HFFc6 (cell line): ENCODE data around the gene FPR1. TPM values are rescaled to one million over a fixed set of nuclear protein-coding genes. Genes with fewer than 3 reads are reported as not detected.
"Not testable (repeated sequence)": the region's sequence is repeated elsewhere in the genome, so short reads cannot be mapped to it uniquely, and the experiment has no call there.

Experiments used
- DNase-seq: peaks from one replicate; pipeline ENCODE4 v3.0.0-alpha.2; 2018
- H3K27ac Mint-ChIP-seq: 2 replicates; pipeline ENCODE4 v1.8.0; 2020; ENCODE audit warnings: mild to moderate bottlenecking, mixed read lengths
- H3K27me3 Mint-ChIP-seq: 2 replicates; pipeline ENCODE4 v1.8.0; 2021; ENCODE audit warnings: mild to moderate bottlenecking, moderate library complexity, mixed read lengths; ENCODE audit not compliant: insufficient read depth
- H3K36me3 Mint-ChIP-seq: 2 replicates; pipeline ENCODE4 v1.8.0; 2021; ENCODE audit warnings: low read depth, mixed read lengths
- H3K4me1 Mint-ChIP-seq: 2 replicates; pipeline ENCODE4 v1.8.0; 2020; ENCODE audit warnings: low read depth, mixed read lengths
- H3K4me3 Mint-ChIP-seq: 2 replicates; pipeline ENCODE4 v1.8.0; 2020; ENCODE audit warnings: mild to moderate bottlenecking, moderate library complexity, mixed read lengths
- H3K9me3 Mint-ChIP-seq: 2 replicates; pipeline ENCODE4 v1.8.0; 2020; ENCODE audit warnings: mild to moderate bottlenecking, mixed read lengths
- total RNA-seq, 6 experiments: library from RNA; stranded (reverse); fragmentation: NEBNext Ultra II Directional; extraction: Animal tissue kit (Norgen Biotek cat#: 25700); gene quantifications; 2 replicates in 1 of 6; 3 replicates in 5 of 6; pipeline ENCODE4 v1.2.3, GENCODE V29; 2021
- TF ChIP-seq, protein P1 (sequence below): fragments of 200-600 bp; sonication (generic); IDR thresholded peaks from 2 replicates; pipeline ENCODE4 v1.5.0; 2021; ENCODE audit warnings: antibody characterized with exemption, mild to moderate bottlenecking

The FPR1 gene
- total RNA-seq, 6 experiments from 2014 or later = 0.26 to 0.53 (median 0.34) TPM; not detected in 1

DNA sequence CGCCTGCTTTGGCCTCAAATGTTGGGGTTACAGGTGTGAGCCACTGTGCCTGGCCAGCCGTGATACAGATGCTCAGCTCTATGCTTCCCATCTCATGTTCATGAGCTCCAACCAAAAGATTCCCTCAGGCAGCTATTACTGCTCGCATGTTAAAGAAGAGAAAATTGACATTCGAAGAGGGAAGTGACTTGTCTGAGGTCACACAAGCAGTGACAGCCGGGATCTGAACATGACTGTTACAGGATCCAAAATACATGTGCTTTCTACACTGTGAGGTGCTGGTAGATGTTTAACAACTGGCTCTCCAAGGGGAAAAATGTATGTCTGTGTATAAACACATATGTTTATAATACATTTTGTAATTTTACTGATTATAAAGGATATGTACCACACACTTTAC, 11.3 kb downstream of the FPR1 start:
- TF ChIP-seq, protein P1, sequence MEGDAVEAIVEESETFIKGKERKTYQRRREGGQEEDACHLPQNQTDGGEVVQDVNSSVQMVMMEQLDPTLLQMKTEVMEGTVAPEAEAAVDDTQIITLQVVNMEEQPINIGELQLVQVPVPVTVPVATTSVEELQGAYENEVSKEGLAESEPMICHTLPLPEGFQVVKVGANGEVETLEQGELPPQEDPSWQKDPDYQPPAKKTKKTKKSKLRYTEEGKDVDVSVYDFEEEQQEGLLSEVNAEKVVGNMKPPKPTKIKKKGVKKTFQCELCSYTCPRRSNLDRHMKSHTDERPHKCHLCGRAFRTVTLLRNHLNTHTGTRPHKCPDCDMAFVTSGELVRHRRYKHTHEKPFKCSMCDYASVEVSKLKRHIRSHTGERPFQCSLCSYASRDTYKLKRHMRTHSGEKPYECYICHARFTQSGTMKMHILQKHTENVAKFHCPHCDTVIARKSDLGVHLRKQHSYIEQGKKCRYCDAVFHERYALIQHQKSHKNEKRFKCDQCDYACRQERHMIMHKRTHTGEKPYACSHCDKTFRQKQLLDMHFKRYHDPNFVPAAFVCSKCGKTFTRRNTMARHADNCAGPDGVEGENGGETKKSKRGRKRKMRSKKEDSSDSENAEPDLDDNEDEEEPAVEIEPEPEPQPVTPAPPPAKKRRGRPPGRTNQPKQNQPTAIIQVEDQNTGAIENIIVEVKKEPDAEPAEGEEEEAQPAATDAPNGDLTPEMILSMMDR = no peak
- no peak for DNase-seq
- Mint-ChIP-seq H3K36me3 (no peaks in the 10 kb centered on the region), H3K27ac (no peak overlapping the region), H3K27me3 (peaks cover 20% of the 10 kb centered on the region), H3K4me3 (no peak overlapping the region), H3K4me1 (peaks cover 50% of the 10 kb centered on the region), H3K9me3 (no peaks in the 10 kb centered on the region)

DNA sequence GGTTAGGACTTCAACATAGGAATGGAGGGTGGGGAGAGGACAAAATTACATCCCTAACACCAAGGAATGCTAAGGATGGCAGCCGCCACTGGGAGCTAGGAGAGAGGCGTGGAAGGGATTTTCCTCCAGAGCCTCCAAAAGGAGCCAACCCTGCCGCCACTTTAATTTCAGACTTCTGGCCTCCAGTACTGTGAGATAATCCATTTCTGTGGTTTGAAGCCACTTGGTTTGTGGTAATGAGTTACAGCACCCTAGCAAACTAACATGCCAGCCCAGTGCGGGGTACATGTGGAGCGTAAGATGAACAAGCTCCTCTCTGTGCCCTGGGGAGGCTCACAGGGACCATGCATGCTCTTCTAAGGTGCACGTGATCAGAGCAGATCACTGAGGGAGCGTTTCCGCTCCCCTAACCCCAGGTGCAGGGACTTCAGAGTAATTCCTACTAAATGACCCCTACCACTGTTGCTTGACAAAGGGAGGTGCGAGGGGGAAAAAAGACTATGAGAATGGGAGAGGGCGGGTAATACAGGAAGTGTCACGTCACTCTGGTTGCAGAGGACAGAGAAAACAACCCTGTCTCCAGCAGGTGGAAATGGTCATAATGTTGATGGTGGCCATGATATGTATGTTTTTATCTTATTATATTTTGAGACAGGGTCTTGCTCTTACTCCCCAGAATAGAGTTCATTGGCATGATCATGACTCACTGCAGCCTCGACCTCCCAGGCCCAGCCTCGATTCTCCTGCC, 12.0 kb downstream of the FPR1 start:
- H3K4me1 Mint-ChIP-seq = peaks cover 50% of the 10 kb centered on the region
- no peak for DNase-seq

DNA sequence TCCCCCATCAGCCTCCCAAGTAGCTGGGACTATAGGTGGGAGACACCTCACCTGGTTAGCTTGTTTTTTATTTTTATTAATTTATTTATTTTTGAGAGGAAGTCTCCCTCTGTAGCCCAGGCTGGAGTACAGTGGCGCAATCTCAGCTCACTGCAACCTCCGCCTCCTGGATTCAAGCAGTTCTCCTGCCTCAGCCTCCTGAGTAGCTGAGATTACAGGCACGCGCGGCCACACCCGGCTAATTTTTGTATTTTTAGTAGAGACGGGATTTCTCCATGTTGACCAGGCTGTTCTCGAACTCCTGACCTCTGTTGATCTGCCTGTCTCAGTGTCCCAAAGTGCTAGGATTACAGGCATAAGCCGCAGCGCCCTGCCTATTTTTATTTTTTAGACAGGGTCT, 13.2 kb downstream of the FPR1 start:
- H3K9me3 Mint-ChIP-seq, H3K36me3 Mint-ChIP-seq, DNase-seq, H3K27ac Mint-ChIP-seq, H3K4me3 Mint-ChIP-seq: not testable (repeated sequence)
- peaks cover 46% of the 10 kb centered on the region for H3K4me1 Mint-ChIP-seq
- H3K27me3 Mint-ChIP-seq = peaks cover 22% of the 10 kb centered on the region

More for the DNA sequence above, 12.0 kb downstream of the FPR1 start:
- no peak overlapping the region for H3K27ac Mint-ChIP-seq
- H3K36me3 Mint-ChIP-seq = no peaks in the 10 kb centered on the region
- TF ChIP-seq, protein P1 = no peak
- peaks cover 20% of the 10 kb centered on the region for H3K27me3 Mint-ChIP-seq
- no peaks in the 10 kb centered on the region for H3K9me3 Mint-ChIP-seq
- no peak overlapping the region for H3K4me3 Mint-ChIP-seq

DNA sequence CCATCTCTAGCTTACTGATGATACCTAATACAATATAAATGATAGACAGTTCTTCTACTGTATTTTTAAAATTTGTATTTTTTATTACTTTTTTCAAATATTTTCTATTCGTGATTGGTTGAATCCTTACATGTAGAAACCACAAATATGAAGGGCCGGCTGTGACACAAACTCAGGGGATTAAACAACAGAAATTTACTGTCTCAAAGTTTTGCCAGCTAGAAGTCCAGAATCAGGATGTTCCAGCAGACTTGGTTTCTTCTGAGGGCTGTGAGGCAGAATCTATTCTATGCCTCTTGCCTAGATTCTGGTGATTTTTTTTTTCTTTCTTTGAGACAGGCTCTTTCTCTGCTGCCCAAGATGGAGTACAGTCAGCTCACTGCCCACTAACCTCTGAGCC, 13.8 kb downstream of the FPR1 start:
- peaks cover 40% of the 10 kb centered on the region for H3K4me1 Mint-ChIP-seq

DNA sequence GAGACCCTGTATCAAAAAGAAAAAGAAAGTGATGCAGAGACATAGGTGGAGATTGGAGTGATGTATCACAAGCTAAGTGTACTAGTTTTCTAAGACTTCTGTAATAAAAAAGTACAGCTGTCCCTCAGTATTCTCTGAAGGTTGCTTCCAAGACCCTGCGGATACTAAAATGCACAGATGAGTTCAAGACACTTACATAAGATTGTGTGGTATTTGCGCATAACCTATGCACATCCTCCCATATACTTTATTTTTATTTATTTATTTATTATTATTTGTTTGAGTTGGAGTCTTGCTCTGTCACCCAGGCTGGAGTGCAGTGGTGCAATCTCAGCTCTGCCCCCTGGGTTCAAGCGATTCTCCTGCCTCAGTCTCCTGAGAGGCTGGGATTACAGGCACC, 14.3 kb downstream of the FPR1 start:
- peaks cover 25% of the 10 kb centered on the region for H3K27me3 Mint-ChIP-seq
- no peaks in the 10 kb centered on the region for H3K9me3 Mint-ChIP-seq
- H3K4me3 Mint-ChIP-seq = no peak overlapping the region
- no peaks in the 10 kb centered on the region for H3K36me3 Mint-ChIP-seq
- DNase-seq = no peak
- H3K27ac Mint-ChIP-seq = no peak overlapping the region
- TF ChIP-seq, protein P1 = no peak
- H3K4me1 Mint-ChIP-seq = peaks cover 35% of the 10 kb centered on the region

More for the DNA sequence above, 13.8 kb downstream of the FPR1 start:
- DNase-seq = no peak
- no peak overlapping the region for H3K4me3 Mint-ChIP-seq
- TF ChIP-seq, protein P1 = no peak
- H3K27ac Mint-ChIP-seq = no peak overlapping the region; the same call in 1 of the 2 replicates
- H3K27me3 Mint-ChIP-seq = peaks cover 25% of the 10 kb centered on the region
- H3K36me3 Mint-ChIP-seq = no peaks in the 10 kb centered on the region
- no peaks in the 10 kb centered on the region for H3K9me3 Mint-ChIP-seq

DNA sequence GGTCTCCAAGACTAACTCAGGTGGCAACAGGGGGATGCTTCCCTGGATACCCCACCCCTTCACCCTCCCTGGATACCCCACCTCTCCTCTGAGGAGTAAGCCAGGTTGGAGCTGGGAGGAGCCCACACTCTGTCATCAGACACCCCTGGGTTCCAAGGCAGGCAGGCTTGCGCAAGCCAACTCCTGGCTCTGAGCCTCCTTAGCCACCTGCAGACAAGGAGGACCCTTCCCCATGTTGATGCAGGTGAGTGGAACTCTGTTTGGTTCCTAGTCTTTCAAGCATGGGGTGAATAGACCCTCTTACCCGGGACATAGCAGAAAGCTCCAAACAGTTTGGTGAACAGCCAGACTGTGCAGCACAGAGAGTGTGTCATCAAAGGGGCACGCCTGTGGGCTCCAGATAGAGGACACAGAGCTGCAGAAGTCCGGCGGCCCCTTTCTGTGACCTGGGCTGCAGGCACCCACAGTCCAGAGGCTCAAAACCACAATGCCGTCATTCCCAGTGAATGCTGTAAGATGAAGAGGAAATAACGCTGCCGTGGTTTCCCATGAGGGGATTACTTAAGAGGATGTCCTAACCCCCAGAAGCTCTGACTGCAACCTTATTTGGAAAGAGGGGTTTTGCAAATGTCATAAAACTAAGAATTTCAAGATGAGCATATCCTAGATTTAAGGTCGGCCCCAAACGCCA, 15.8 kb downstream of the FPR1 start:
- DNase-seq = no peak
- no peaks in the 10 kb centered on the region; the same call in 1 of the 2 replicates for H3K36me3 Mint-ChIP-seq
- no peak overlapping the region for H3K27ac Mint-ChIP-seq
- peaks cover 1% of the 10 kb centered on the region for H3K9me3 Mint-ChIP-seq
- peaks cover 34% of the 10 kb centered on the region; the same call in 1 of the 2 replicates for H3K4me1 Mint-ChIP-seq
- peaks cover 27% of the 10 kb centered on the region for H3K27me3 Mint-ChIP-seq
- H3K4me3 Mint-ChIP-seq = peak overlapping the region; percentile 47; the same call in 1 of the 2 replicates
- TF ChIP-seq, protein P1 = no peak
